LNCaP clone FGC (cell line): Measurements from ENCODE around the gene ALKBH1.
"Not testable (repeated sequence)": the region's sequence is repeated elsewhere in the genome, so short reads cannot be mapped to it uniquely, and the experiment has no call there.

Experiments used
- DNase-seq: peaks from one replicate; pipeline ENCODE4 v3.0.0-alpha.2; 2011; ENCODE audit warnings: low read depth
- H3K4me3 ChIP-seq: 2 replicates; pipeline ENCODE4 v1.5.1; 2011; ENCODE audit warnings: mild to moderate bottlenecking, low read depth, low read length, control low read depth
- CTCF ChIP-seq: IDR thresholded peaks from 2 replicates; pipeline ENCODE4 v1.5.1; 2012; ENCODE audit warnings: mild to moderate bottlenecking; ENCODE audit not compliant: control insufficient read depth, insufficient read depth; ENCODE audit errors: extremely low read depth

Gene ALKBH1

GRCh38 chr14:77640756-77641533 lies 66.9 kb downstream of the ALKBH1 start:
- H3K4me3 ChIP-seq = no peak overlapping the region

GRCh38 chr14:77638771-77639171 lies 69.1 kb downstream of the ALKBH1 start:
- DNase-seq = no peak
- H3K4me3 ChIP-seq = no peak overlapping the region
- TF ChIP-seq CTCF = no peak

More at GRCh38 chr14:77640756-77641533, 66.9 kb downstream of the ALKBH1 start:
- DNase-seq = no peak
- TF ChIP-seq CTCF = no peak

- not testable (repeated sequence) for H3K4me3 ChIP-seq, DNase-seq
Observed at GRCh38 chr14:77635869-77636268, 72.0 kb downstream of the ALKBH1 start.

GRCh38 chr14:77635466-77635865 lies 72.4 kb downstream of the ALKBH1 start:
- DNase-seq, H3K4me3 ChIP-seq: not testable (repeated sequence)

GRCh38 chr14:77630111-77630510 lies 77.7 kb downstream of the ALKBH1 start:
- no peak overlapping the region for H3K4me3 ChIP-seq
- DNase-seq = no peak
- TF ChIP-seq CTCF = no peak

- no peak for DNase-seq
- TF ChIP-seq CTCF = no peak
Observed at GRCh38 chr14:77625360-77625759, 82.5 kb downstream of the ALKBH1 start.

GRCh38 chr14:77623201-77623600 lies 84.6 kb downstream of the ALKBH1 start:
- H3K4me3 ChIP-seq = no peak overlapping the region
- DNase-seq = no peak
- no peak for TF ChIP-seq CTCF

More at GRCh38 chr14:77625360-77625759, 82.5 kb downstream of the ALKBH1 start:
- no peak overlapping the region for H3K4me3 ChIP-seq
